GM23338 (cell line): ENCODE data around the gene FGF2. TPM values are rescaled to one million over a fixed set of nuclear protein-coding genes. Genes with fewer than 3 reads are reported as not detected.
A peak's percentile ranks its signal among the peaks of the same experiment; 100 is the strongest.

Experiments
- ATAC-seq: fragments of 200-7000 bp; cut with Tn5 transposase; 3 replicates; pipeline ENCODE4 v1.9.1; 2020
- DNase-seq: peaks from one replicate; pipeline ENCODE4 v3.0.0-alpha.2; 2015; ENCODE audit warnings: low spot score
- H2AFZ ChIP-seq: fragments of 200-600 bp; sonication (generic); 2 replicates; pipeline ENCODE4 v1.8.0; 2016; ENCODE audit warnings: antibody characterized with exemption, mild to moderate bottlenecking, moderate library complexity
- H3F3A ChIP-seq: fragments of 200-600 bp; sonication (generic); replicated peaks from 2 replicates; pipeline ENCODE4 v1.8.0; 2017; ENCODE audit warnings: antibody characterized with exemption, mixed run types, low read depth
- H3K27ac ChIP-seq: fragments of 200-600 bp; sonication (generic); 2 replicates; pipeline ENCODE4 v1.6.1; 2016; ENCODE audit warnings: low read depth
- H3K27me3 ChIP-seq: fragments of 200-600 bp; sonication (generic); 2 replicates; pipeline ENCODE4 v1.8.0; 2016; ENCODE audit warnings: mild to moderate bottlenecking, mixed run types, moderate library complexity; ENCODE audit not compliant: insufficient read depth
- H3K36me3 ChIP-seq: fragments of 200-600 bp; sonication (generic); 2 replicates; pipeline ENCODE4 v1.8.0; 2016; ENCODE audit warnings: mild to moderate bottlenecking; ENCODE audit not compliant: insufficient read depth
- H3K4me1 ChIP-seq: fragments of 200-600 bp; sonication (generic); 2 replicates; pipeline ENCODE4 v1.8.0; 2016; ENCODE audit warnings: mild to moderate bottlenecking, moderate library complexity; ENCODE audit not compliant: insufficient read depth
- H3K4me2 ChIP-seq: fragments of 200-600 bp; sonication (generic); 2 replicates; pipeline ENCODE4 v1.7.1; 2017; ENCODE audit warnings: mixed run types
- H3K4me3 ChIP-seq: fragments of 200-600 bp; sonication (generic); 2 replicates; pipeline ENCODE4 v1.6.1; 2016; ENCODE audit warnings: mixed run types
- H3K79me2 ChIP-seq: fragments of 200-600 bp; sonication (generic); replicated peaks from 2 replicates; pipeline ENCODE4 v1.8.0; 2017; ENCODE audit warnings: mild to moderate bottlenecking; ENCODE audit not compliant: insufficient read depth
- H3K9me2 ChIP-seq: fragments of 200-600 bp; sonication (generic); 2 replicates; pipeline ENCODE4 v1.8.0; 2017; ENCODE audit not compliant: insufficient read depth
- H4K20me1 ChIP-seq: fragments of 200-600 bp; sonication (generic); replicated peaks from 2 replicates; pipeline ENCODE4 v1.8.0; 2017; ENCODE audit warnings: mild to moderate bottlenecking; ENCODE audit not compliant: insufficient read depth
- H3K27ac Mint-ChIP-seq: 2 replicates; pipeline ENCODE4 v1.8.0; 2020; ENCODE audit warnings: inconsistent platforms, mild to moderate bottlenecking, moderate library complexity, mixed read lengths
- H3K27me3 Mint-ChIP-seq: 3 replicates; pipeline ENCODE4 v1.8.0; 2022; ENCODE audit warnings: low read depth, mild to moderate bottlenecking, moderate library complexity, mixed read lengths, inconsistent platforms; ENCODE audit not compliant: insufficient read depth, poor library complexity
- H3K36me3 Mint-ChIP-seq: 3 replicates; pipeline ENCODE4 v1.8.0; 2021; ENCODE audit warnings: low read depth, mild to moderate bottlenecking, inconsistent platforms, moderate library complexity, mixed read lengths
- H3K4me1 Mint-ChIP-seq: 3 replicates; pipeline ENCODE4 v1.8.0; 2020; ENCODE audit warnings: mild to moderate bottlenecking, inconsistent platforms, mixed read lengths
- H3K4me3 Mint-ChIP-seq: 3 replicates; pipeline ENCODE4 v1.8.0; 2021; ENCODE audit warnings: moderate library complexity, mild to moderate bottlenecking, inconsistent platforms, mixed read lengths
- H3K9me3 Mint-ChIP-seq: 3 replicates; pipeline ENCODE4 v1.8.0; 2020; ENCODE audit warnings: moderate library complexity, mild to moderate bottlenecking, inconsistent platforms, mixed read lengths
- ETS1 ChIP-seq: IDR thresholded peaks from 2 replicates; pipeline ENCODE4 v1.6.1; 2016; ENCODE audit warnings: antibody characterized with exemption
- NANOG ChIP-seq: IDR thresholded peaks from 2 replicates; pipeline ENCODE4 v1.6.1; 2016; ENCODE audit warnings: antibody characterized with exemption, borderline replicate concordance
- POLR2AphosphoS5 ChIP-seq: IDR thresholded peaks from 2 replicates; pipeline ENCODE4 v1.6.1; 2016; ENCODE audit warnings: antibody characterized with exemption, low read depth
- STAT1 ChIP-seq: IDR thresholded peaks from one replicate; pipeline ENCODE4 v1.6.1; 2016; ENCODE audit warnings: antibody characterized with exemption; ENCODE audit not compliant: unreplicated experiment
- ZNF331 ChIP-seq: fragments of 250-450 bp; sonication (Bioruptor Pico); IDR thresholded peaks from 2 replicates; pipeline ENCODE4 v1.5.0; 2020; ENCODE audit warnings: low read depth, mild to moderate bottlenecking, moderate library complexity
- ZNF462 ChIP-seq: fragments of 250-450 bp; sonication (Bioruptor Pico); IDR thresholded peaks from 2 replicates; pipeline ENCODE4 v1.5.0; 2020; ENCODE audit warnings: mild to moderate bottlenecking, moderate library complexity
- polyA plus RNA-seq: library from polyadenylated mRNA; unstranded; fragments of >200 nt; fragmentation: Nextera tagmentation; extraction: Ambion mirVana; gene quantifications from 2 replicates; pipeline ENCODE4 v1.2.1, GENCODE V29; 2016
- total RNA-seq: library from RNA; depleted of rRNA; stranded (reverse); fragments of >200 nt; shearing (Covaris generic); gene quantifications from 2 replicates; pipeline ENCODE4 v1.2.3, GENCODE V29; 2014
- TF ChIP-seq, protein P1 (sequence below), 2 experiments: fragments of 200-600 bp in 1 of 2; sonication (generic) in 1 of 2; conservative IDR thresholded peaks; 2 replicates each; pipeline versions ENCODE4 v1.5.1 to v1.6.1; 2016 to 2017; ENCODE audit warnings: antibody characterized with exemption in 2 of 2, low read depth in 2 of 2, mild to moderate bottlenecking in 2 of 2, moderate library complexity in 1 of 2

Gene FGF2
- total and polyA plus RNA-seq, 2 experiments from 2014 or later: 28.3 to 84.4 TPM

GRCh38 chr4:122797405-122798094, 29.1 kb upstream of the FGF2 start:
- Histone ChIP-seq H2AFZ (no peak overlapping the region), H3K4me2 (peak overlapping the region; percentile 40), H3K27ac (peak overlapping the region; percentile 95), H3F3A (peaks cover 11% of the 10 kb centered on the region), H3K4me3 (no peak overlapping the region), H3K27me3 (no peaks in the 10 kb centered on the region), H4K20me1 (no peaks in the 10 kb centered on the region), H3K9me2 (no peaks in the 10 kb centered on the region), H3K79me2 (no peaks in the 10 kb centered on the region), H3K4me1 (peaks cover 33% of the 10 kb centered on the region), H3K36me3 (no peaks in the 10 kb centered on the region)
- H3K36me3 Mint-ChIP-seq: peaks cover 6% of the 10 kb centered on the region; the same call in 1 of the 3 replicates
- H3K27me3 Mint-ChIP-seq: peaks cover 12% of the 10 kb centered on the region
- no peak for ATAC-seq
- no peak for TF ChIP-seq ZNF331 (CRISPR knock-in tag)
- TF ChIP-seq POLR2AphosphoS5: 0 out of 2 replicates have a peak, but pooled peaks have one; percentile 4
- H3K4me1 Mint-ChIP-seq: peaks cover 37% of the 10 kb centered on the region
- no peak overlapping the region; the same call in 2 of the 3 replicates for H3K4me3 Mint-ChIP-seq
- 0 out of 3 replicates have a peak, but pooled peaks cover 2% of the 10 kb centered on the region for H3K9me3 Mint-ChIP-seq
- DNase-seq: no peak
- H3K27ac Mint-ChIP-seq: peak overlapping the region; percentile 95

- ATAC-seq: peak; percentile 65
- no peak overlapping the region; the same call in 2 of the 3 replicates for H3K4me3 Mint-ChIP-seq
- peaks cover 6% of the 10 kb centered on the region; the same call in 1 of the 3 replicates for H3K36me3 Mint-ChIP-seq
- DNase-seq: peak; percentile 69
- Histone ChIP-seq H3K27me3 (no peaks in the 10 kb centered on the region), H3K9me2 (no peaks in the 10 kb centered on the region), H3K4me1 (peaks cover 28% of the 10 kb centered on the region), H3K79me2 (no peaks in the 10 kb centered on the region), H3F3A (peaks cover 11% of the 10 kb centered on the region), H3K4me2 (peak overlapping the region; percentile 40), H4K20me1 (no peaks in the 10 kb centered on the region), H3K4me3 (no peak overlapping the region), H2AFZ (no peak overlapping the region), H3K27ac (peak overlapping the region; percentile 95), H3K36me3 (no peaks in the 10 kb centered on the region)
- peaks cover 12% of the 10 kb centered on the region for H3K27me3 Mint-ChIP-seq
- H3K9me3 Mint-ChIP-seq: 0 out of 3 replicates have a peak, but pooled peaks cover 2% of the 10 kb centered on the region
- peaks cover 34% of the 10 kb centered on the region for H3K4me1 Mint-ChIP-seq
- TF ChIP-seq POLR2AphosphoS5: 0 out of 2 replicates have a peak, but pooled peaks have one; percentile 9
- TF ChIP-seq ZNF462 (CRISPR knock-in tag): 0 out of 2 replicates have a peak, but pooled peaks have one; percentile 50
- TF ChIP-seq STAT1: no peak
- TF ChIP-seq, protein P1, sequence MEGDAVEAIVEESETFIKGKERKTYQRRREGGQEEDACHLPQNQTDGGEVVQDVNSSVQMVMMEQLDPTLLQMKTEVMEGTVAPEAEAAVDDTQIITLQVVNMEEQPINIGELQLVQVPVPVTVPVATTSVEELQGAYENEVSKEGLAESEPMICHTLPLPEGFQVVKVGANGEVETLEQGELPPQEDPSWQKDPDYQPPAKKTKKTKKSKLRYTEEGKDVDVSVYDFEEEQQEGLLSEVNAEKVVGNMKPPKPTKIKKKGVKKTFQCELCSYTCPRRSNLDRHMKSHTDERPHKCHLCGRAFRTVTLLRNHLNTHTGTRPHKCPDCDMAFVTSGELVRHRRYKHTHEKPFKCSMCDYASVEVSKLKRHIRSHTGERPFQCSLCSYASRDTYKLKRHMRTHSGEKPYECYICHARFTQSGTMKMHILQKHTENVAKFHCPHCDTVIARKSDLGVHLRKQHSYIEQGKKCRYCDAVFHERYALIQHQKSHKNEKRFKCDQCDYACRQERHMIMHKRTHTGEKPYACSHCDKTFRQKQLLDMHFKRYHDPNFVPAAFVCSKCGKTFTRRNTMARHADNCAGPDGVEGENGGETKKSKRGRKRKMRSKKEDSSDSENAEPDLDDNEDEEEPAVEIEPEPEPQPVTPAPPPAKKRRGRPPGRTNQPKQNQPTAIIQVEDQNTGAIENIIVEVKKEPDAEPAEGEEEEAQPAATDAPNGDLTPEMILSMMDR (conservative IDR thresholded peaks at IDR 0.05; ENCODE audit: low read depth in 2 of 2): 0 out of 4 replicates have a peak, but pooled peaks of 1 of the 2 experiments have one; percentile 8
- TF ChIP-seq ETS1: no peak
- TF ChIP-seq NANOG: peak; percentile 6; the same call in 1 of the 2 replicates
- H3K27ac Mint-ChIP-seq: peak overlapping the region; percentile 95
Observed at GRCh38 chr4:122798101-122798500, 28.5 kb upstream of the FGF2 start.
